ENCODE results near the gene LAMA1. TPM values are rescaled to one million over a fixed set of nuclear protein-coding genes. Genes with fewer than 3 reads are reported as not detected.

The LAMA1 gene
- total RNA-seq, 1 donor from 2014 or later, result not detected

GRCh38 chr18:7071600-7071999 lies 46.0 kb downstream of the LAMA1 start:
- TF ChIP-seq, protein P1, sequence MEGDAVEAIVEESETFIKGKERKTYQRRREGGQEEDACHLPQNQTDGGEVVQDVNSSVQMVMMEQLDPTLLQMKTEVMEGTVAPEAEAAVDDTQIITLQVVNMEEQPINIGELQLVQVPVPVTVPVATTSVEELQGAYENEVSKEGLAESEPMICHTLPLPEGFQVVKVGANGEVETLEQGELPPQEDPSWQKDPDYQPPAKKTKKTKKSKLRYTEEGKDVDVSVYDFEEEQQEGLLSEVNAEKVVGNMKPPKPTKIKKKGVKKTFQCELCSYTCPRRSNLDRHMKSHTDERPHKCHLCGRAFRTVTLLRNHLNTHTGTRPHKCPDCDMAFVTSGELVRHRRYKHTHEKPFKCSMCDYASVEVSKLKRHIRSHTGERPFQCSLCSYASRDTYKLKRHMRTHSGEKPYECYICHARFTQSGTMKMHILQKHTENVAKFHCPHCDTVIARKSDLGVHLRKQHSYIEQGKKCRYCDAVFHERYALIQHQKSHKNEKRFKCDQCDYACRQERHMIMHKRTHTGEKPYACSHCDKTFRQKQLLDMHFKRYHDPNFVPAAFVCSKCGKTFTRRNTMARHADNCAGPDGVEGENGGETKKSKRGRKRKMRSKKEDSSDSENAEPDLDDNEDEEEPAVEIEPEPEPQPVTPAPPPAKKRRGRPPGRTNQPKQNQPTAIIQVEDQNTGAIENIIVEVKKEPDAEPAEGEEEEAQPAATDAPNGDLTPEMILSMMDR (IDR thresholded peaks at IDR 0.05), result no peak
- no peak for DNase-seq (ENCODE audit: low spot score in 2 of 2)
- H3K4me1 ChIP-seq, result no peaks in the 10 kb centered on the region
- intact Hi-C loops (cut with DNase I), result no loop called here
- H3K9me3 ChIP-seq, result no peaks in the 10 kb centered on the region
- H3K36me3 ChIP-seq, result no peaks in the 10 kb centered on the region
- no peak overlapping the region for H3K4me3 ChIP-seq
- H3K27ac ChIP-seq, result no peak overlapping the region
- H3K27me3 ChIP-seq, result no peaks in the 10 kb centered on the region

- Histone ChIP-seq H3K27ac (no peak overlapping the region), H3K36me3 (no peaks in the 10 kb centered on the region), H3K27me3 (no peaks in the 10 kb centered on the region), H3K9me3 (no peaks in the 10 kb centered on the region), H3K4me3 (no peak overlapping the region), H3K4me1 (no peaks in the 10 kb centered on the region)
- DNase-seq (ENCODE audit: low spot score in 2 of 2), result no peak
- intact Hi-C loops (cut with DNase I), result no loop called here
- TF ChIP-seq, protein P1 (IDR thresholded peaks at IDR 0.05), result no peak
Observed at GRCh38 chr18:7070466-7070865, 47.1 kb downstream of the LAMA1 start.

DNA sequence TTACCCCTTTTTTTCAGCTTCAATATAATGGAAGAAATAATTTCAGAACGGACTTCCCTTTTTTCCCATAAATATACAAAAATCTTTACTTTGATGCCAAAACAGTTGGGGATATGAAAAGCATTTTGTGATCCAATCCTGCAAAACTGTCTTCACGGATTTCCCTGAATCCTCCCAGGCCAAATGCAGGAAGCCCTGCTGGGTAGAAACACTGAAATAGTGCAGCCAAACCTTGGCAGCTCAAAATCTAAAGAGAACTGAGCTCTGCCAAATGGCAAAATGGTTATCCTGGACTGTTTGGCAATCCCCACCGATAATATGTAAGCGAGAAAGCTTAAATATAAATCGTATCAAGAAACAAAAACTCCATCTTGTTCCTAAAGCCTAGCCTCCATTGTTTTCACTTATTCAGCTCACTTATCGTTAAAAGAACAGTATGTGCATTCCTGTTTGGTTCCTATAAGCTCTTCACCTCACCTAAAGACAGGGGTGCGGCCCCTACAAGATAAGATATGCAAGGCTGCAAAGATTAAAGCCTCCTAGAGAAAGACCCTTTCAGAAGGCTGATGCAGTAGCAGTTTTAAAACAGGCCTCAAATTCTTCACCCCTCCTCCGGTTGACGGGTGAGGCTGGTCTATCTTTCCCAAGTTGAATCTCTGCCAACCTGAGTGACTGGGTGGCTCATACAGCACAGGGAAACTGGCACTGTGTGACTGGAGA lies 48.6 kb downstream of the LAMA1 start:
- H3K27me3 ChIP-seq, result no peaks in the 10 kb centered on the region
- no peak for DNase-seq (ENCODE audit: low spot score in 2 of 2)
- TF ChIP-seq, protein P1 (IDR thresholded peaks at IDR 0.05), result no peak
- H3K27ac ChIP-seq, result no peak overlapping the region
- no peaks in the 10 kb centered on the region for H3K9me3 ChIP-seq
- H3K4me3 ChIP-seq, result no peak overlapping the region
- H3K36me3 ChIP-seq, result no peaks in the 10 kb centered on the region
- intact Hi-C loops (cut with DNase I), result loop anchor here (10.0 kb wide), 1 partner anchor 46 kb away; the partner anchor contains the start of gene LAMA1
- H3K4me1 ChIP-seq, result no peaks in the 10 kb centered on the region

GRCh38 chr18:7066965-7067555 lies 50.5 kb downstream of the LAMA1 start:
- intact Hi-C loops (cut with DNase I), result loop anchor here (10.0 kb wide), 1 partner anchor 48 kb away; the partner anchor contains the start of gene LAMA1
- no peak overlapping the region for H3K4me3 ChIP-seq
- no peaks in the 10 kb centered on the region for H3K4me1 ChIP-seq
- no peaks in the 10 kb centered on the region for H3K27me3 ChIP-seq
- H3K27ac ChIP-seq, result no peak overlapping the region
- H3K36me3 ChIP-seq, result no peaks in the 10 kb centered on the region
- no peaks in the 10 kb centered on the region for H3K9me3 ChIP-seq
- DNase-seq (ENCODE audit: low spot score in 2 of 2), result no peak
- TF ChIP-seq, protein P1 (IDR thresholded peaks at IDR 0.05), result no peak

DNA sequence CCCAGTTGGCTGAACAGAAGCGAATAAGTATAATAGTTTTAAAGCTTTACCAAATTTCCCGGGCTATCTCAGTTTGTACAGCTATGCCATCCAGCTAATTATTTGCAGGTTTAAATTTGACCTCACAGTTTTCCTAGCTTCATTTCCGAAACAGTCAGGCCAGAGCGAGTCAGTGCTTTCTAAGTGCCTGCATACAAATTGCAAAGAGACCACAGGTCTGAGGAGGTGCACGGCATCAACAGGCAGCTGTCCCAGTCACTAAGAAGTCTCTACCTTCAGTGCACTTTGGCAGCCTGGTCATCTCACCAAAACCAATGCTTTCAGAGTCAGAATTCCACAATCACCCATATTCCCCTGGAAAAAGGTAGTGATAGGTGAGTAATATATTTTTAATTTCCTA lies 51.9 kb downstream of the LAMA1 start:
- no peaks in the 10 kb centered on the region for H3K4me1 ChIP-seq
- H3K27me3 ChIP-seq, result no peaks in the 10 kb centered on the region
- TF ChIP-seq, protein P1 (IDR thresholded peaks at IDR 0.05), result no peak
- no peak overlapping the region for H3K4me3 ChIP-seq
- intact Hi-C loops (cut with DNase I), result loop anchor here (10.0 kb wide), 1 partner anchor 49 kb away; the partner anchor contains the start of gene LAMA1
- H3K9me3 ChIP-seq, result no peaks in the 10 kb centered on the region
- no peak for DNase-seq (ENCODE audit: low spot score in 2 of 2)
- no peak overlapping the region for H3K27ac ChIP-seq
- H3K36me3 ChIP-seq, result no peaks in the 10 kb centered on the region

All from ascending aorta (tissue), 2 donors.